Testis (tissue), 3 donors: ENCODE data around the gene ZNF487. TPM values are rescaled to one million over a fixed set of nuclear protein-coding genes. Genes with fewer than 3 reads are reported as not detected.
"Not testable (repeated sequence)": the region's sequence is repeated elsewhere in the genome, so short reads cannot be mapped to it uniquely, and the experiment has no call there.

ENCODE experiments used
- DNase-seq: peaks from one replicate; pipeline ENCODE4 v3.0.0-alpha.2; 2019
- H3K27ac ChIP-seq, 2 donors: fragments of 200-600 bp; sonication (generic); one replicate each; pipeline ENCODE4 v1.5.1; 2019
- H3K27me3 ChIP-seq: fragments of 200-600 bp; sonication (generic); one replicate; pipeline ENCODE4 v1.5.1; 2019
- H3K36me3 ChIP-seq: fragments of 200-600 bp; sonication (generic); one replicate; pipeline ENCODE4 v1.5.1; 2017; ENCODE audit warnings: low read depth; ENCODE audit errors: missing control alignments
- H3K4me1 ChIP-seq: fragments of 200-600 bp; sonication (generic); one replicate; pipeline ENCODE4 v1.5.1; 2019
- H3K4me3 ChIP-seq, 2 donors: fragments of 200-600 bp; sonication (generic); one replicate each; pipeline ENCODE4 v1.5.1; 2017 to 2019
- H3K9me3 ChIP-seq: fragments of 200-600 bp; sonication (generic); one replicate; pipeline ENCODE4 v1.5.1; 2017
- CTCF ChIP-seq, 3 experiments: fragments of 450-650 bp in 2 of 3; fragments of 200-600 bp in 1 of 3; sonication (generic) in 1 of 3; IDR thresholded peaks; one replicate each; pipeline ENCODE4 v1.5.1; 2016 to 2019; ENCODE audit warnings: antibody characterized with exemption in 3 of 3, mild to moderate bottlenecking in 2 of 3, moderate library complexity in 1 of 3
- POLR2A ChIP-seq: fragments of 450-650 bp; IDR thresholded peaks from one replicate; pipeline ENCODE4 v1.6.1; 2017; ENCODE audit warnings: antibody characterized with exemption, mild to moderate bottlenecking, moderate library complexity
- WGBS, 2 donors: methylation state at CpG; one replicate each; pipeline ENCODE4 v1.1.5; 2018; 5-methylcytosine and 5-hydroxymethylcytosine counted together
- intact Hi-C: fragments of 100-400 bp; cut with DNase I; formaldehyde crosslinking; loops from one replicate; pipeline ENCODE4 v1.15.1; 2023; ENCODE audit warnings: low total_unique reads
- polyA plus RNA-seq: library from polyadenylated mRNA; stranded (reverse); fragments of 350-450 nt; fragmentation: Illumina TruSeq; extraction: RNeasy Lipid Tissue Mini Kit (QIAGEN cat#74804); gene quantifications from one replicate; pipeline ENCODE4 v1.2.3, GENCODE V29; 2014; ENCODE audit warnings: low read depth, low replicate concordance; ENCODE audit not compliant: insufficient read depth
- total RNA-seq, 2 donors: library from RNA; depleted of rRNA; stranded (reverse); fragments of >200 nt; gene quantifications; one replicate each; pipeline ENCODE4 v1.2.3, GENCODE V29; 2016

The ZNF487 gene
- total and polyA plus RNA-seq, 3 donors from 2014 or later = 22.8 to 46.2 (median 43.1) TPM

GRCh38 chr10:43458227-43458626 lies 21.3 kb downstream of the ZNF487 start:
- TF ChIP-seq CTCF (IDR thresholded peaks at IDR 0.05) (no peak), POLR2A (no peak)
- no peaks in the 10 kb centered on the region for H3K27me3 ChIP-seq
- H3K9me3 ChIP-seq = no peaks in the 10 kb centered on the region
- no peak overlapping the region for H3K27ac ChIP-seq
- H3K36me3 ChIP-seq = no peaks in the 10 kb centered on the region
- intact Hi-C loops = no loop called here
- WGBS, 2 donors = 58 to 73% methylated on average over 3 of the region's 3 CpGs
- peaks cover 6% of the 10 kb centered on the region for H3K4me1 ChIP-seq
- no peak overlapping the region for H3K4me3 ChIP-seq
- DNase-seq = no peak

- TF ChIP-seq CTCF (IDR thresholded peaks at IDR 0.05) = peak; percentile 40 to 67 (median 46)
- no peak for TF ChIP-seq POLR2A
- DNase-seq = peak; percentile 37
- Histone ChIP-seq H3K27ac (no peak overlapping the region), H3K4me3 (no peak overlapping the region), H3K27me3 (no peaks in the 10 kb centered on the region), H3K4me1 (no peaks in the 10 kb centered on the region), H3K36me3 (no peaks in the 10 kb centered on the region), H3K9me3 (no peaks in the 10 kb centered on the region)
- intact Hi-C loops = no loop called here
- WGBS, 2 donors = 51% methylated on average over 5 of the region's 5 CpGs
Observed at GRCh38 chr10:43461950-43462349, 25.0 kb downstream of the ZNF487 start.

GRCh38 chr10:43465086-43465735 lies 28.3 kb downstream of the ZNF487 start:
- H3K4me1 ChIP-seq, H3K4me3 ChIP-seq, H3K9me3 ChIP-seq, H3K27me3 ChIP-seq, DNase-seq, H3K27ac ChIP-seq, intact Hi-C loops, H3K36me3 ChIP-seq: not testable (repeated sequence)
- WGBS, 2 donors = 90% methylated on average over 28 of the region's 49 CpGs; no CpG with 5 or more reads in 1 of the 2 donors

GRCh38 chr10:43465736-43466120 lies 28.8 kb downstream of the ZNF487 start:
- H3K36me3 ChIP-seq, H3K9me3 ChIP-seq, DNase-seq, H3K4me1 ChIP-seq, intact Hi-C loops, H3K4me3 ChIP-seq, H3K27ac ChIP-seq, H3K27me3 ChIP-seq: not testable (repeated sequence)
- 78 to 85% methylated on average over 14 to 24 of the region's 24 CpGs for WGBS, 2 donors

GRCh38 chr10:43471146-43471545 lies 34.2 kb downstream of the ZNF487 start:
- DNase-seq = no peak
- 89 to 96% methylated on average over 14 of the region's 14 CpGs for WGBS, 2 donors
- Histone ChIP-seq H3K4me1 (no peaks in the 10 kb centered on the region), H3K27me3 (no peaks in the 10 kb centered on the region), H3K27ac (no peak overlapping the region), H3K9me3 (no peaks in the 10 kb centered on the region), H3K4me3 (no peak overlapping the region), H3K36me3 (no peaks in the 10 kb centered on the region)
- no peak for TF ChIP-seq CTCF (IDR thresholded peaks at IDR 0.05)
- no peak for TF ChIP-seq POLR2A
- intact Hi-C loops = no loop called here
